ENCODE results near the gene SGIP1. TPM values are rescaled to one million over a fixed set of nuclear protein-coding genes. Genes with fewer than 3 reads are reported as not detected.

SGIP1 gene
- total RNA-seq, 2 experiments from 2014 or later, result not detected

- Mint-ChIP-seq H3K4me1 (ENCODE audit: low read depth) (peaks cover 2% of the 10 kb centered on the region), H3K27me3 (peaks cover 1% of the 10 kb centered on the region), H3K9me3 (no peaks in the 10 kb centered on the region), H3K36me3 (ENCODE audit: low read depth) (no peaks in the 10 kb centered on the region), H3K27ac (no peak overlapping the region), H3K4me3 (no peak overlapping the region)
- ATAC-seq (no peak), DNase-seq (no peak)
- CTCF ChIA-PET, result no interaction called here
- TF ChIP-seq CTCF (IDR thresholded peaks at IDR 0.05), result no peak
- intact Hi-C loops (cut with micrococcal nuclease), result no loop called here
- POLR2A ChIA-PET, result no interaction called here
Observed at GRCh38 chr1:66598670-66599069, 64.7 kb downstream of the SGIP1 start.

- Mint-ChIP-seq H3K36me3 (ENCODE audit: low read depth) (no peaks in the 10 kb centered on the region), H3K9me3 (no peaks in the 10 kb centered on the region), H3K27me3 (peaks cover 3% of the 10 kb centered on the region), H3K4me1 (ENCODE audit: low read depth) (peaks cover 2% of the 10 kb centered on the region), H3K27ac (no peak overlapping the region), H3K4me3 (no peak overlapping the region)
- no peak for TF ChIP-seq CTCF (IDR thresholded peaks at IDR 0.05)
- ATAC-seq (no peak), DNase-seq (no peak)
- intact Hi-C loops (cut with micrococcal nuclease), result no loop called here
- ChIA-PET POLR2A (no interaction called here), CTCF (no interaction called here)
Observed at GRCh38 chr1:66599346-66599745, 65.4 kb downstream of the SGIP1 start.

GRCh38 chr1:66599899-66600737 is 66.2 kb downstream of the SGIP1 start:
- TF ChIP-seq CTCF (IDR thresholded peaks at IDR 0.05), result no peak
- ATAC-seq, result no peak

DNA sequence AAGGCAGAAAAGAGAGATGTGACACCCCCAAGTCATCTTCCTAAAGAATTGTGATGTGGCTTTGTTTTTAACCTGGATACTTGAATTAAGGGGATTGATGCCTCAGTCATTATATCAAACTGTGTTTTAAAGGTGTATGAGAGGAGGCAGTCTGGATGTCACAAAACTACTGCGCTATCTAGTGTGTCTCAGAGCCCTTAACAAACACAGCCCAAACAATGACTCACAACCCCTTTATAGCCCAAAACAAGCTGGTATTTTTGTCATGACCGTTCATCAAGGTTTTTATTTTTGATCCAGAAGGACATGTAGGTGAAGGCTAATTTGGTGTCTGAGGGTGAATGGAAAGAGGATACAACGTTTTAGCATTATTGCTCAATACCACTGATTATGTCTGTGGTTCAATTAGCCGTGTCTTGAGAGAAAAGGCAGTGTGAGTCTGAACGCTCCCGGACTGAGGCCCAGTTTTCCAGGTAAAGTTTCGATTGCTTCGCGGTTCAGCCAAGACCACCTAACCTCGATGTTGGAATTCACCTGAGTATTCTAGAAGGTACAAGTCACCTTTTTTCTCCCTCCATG is 71.6 kb downstream of the SGIP1 start:
- CTCF ChIA-PET, result interaction anchor here (1.5 kb wide), 1 partner anchor 120 kb away, joined by 4 read pairs; no protein-coding TSS in a partner anchor
- ATAC-seq, result no peak
- no peaks in the 10 kb centered on the region for H3K9me3 Mint-ChIP-seq
- POLR2A ChIA-PET, result no interaction called here
- no peak overlapping the region for H3K27ac Mint-ChIP-seq
- no peak overlapping the region for H3K4me3 Mint-ChIP-seq
- H3K36me3 Mint-ChIP-seq (ENCODE audit: low read depth), result no peaks in the 10 kb centered on the region
- no peaks in the 10 kb centered on the region for H3K4me1 Mint-ChIP-seq (ENCODE audit: low read depth)
- TF ChIP-seq CTCF (IDR thresholded peaks at IDR 0.05), result no peak
- no peak for DNase-seq
- intact Hi-C loops (cut with micrococcal nuclease), result no loop called here
- peaks cover 4% of the 10 kb centered on the region for H3K27me3 Mint-ChIP-seq

More at GRCh38 chr1:66599899-66600737, 66.2 kb downstream of the SGIP1 start:
- no peak overlapping the region for H3K4me3 Mint-ChIP-seq
- H3K9me3 Mint-ChIP-seq, result no peaks in the 10 kb centered on the region
- POLR2A ChIA-PET, result interaction anchor here (0.6 kb wide), 1 partner anchor 1678 kb away, joined by 3 read pairs; no protein-coding TSS in a partner anchor
- no peak overlapping the region for H3K27ac Mint-ChIP-seq
- DNase-seq, result no peak
- peaks cover 2% of the 10 kb centered on the region for H3K4me1 Mint-ChIP-seq (ENCODE audit: low read depth)
- no peaks in the 10 kb centered on the region for H3K36me3 Mint-ChIP-seq (ENCODE audit: low read depth)
- peaks cover 3% of the 10 kb centered on the region for H3K27me3 Mint-ChIP-seq
- intact Hi-C loops (cut with micrococcal nuclease), result no loop called here
- CTCF ChIA-PET, result no interaction called here
